HG03457 (cell line): ENCODE results near the gene RANBP17.
"Not testable (repeated sequence)": the region's sequence is repeated elsewhere in the genome, so short reads cannot be mapped to it uniquely, and the experiment has no call there.

ENCODE experiments used
- ATAC-seq: cut with Tn5 transposase; IDR thresholded peaks from one replicate; pipeline ENCODE4 v1.9.1; 2021; ENCODE audit warnings: moderate number of reproducible peaks; ENCODE audit not compliant: unreplicated experiment

The RANBP17 gene

GRCh38 chr5:170861917-170862766 is at the start of gene RANBP17:
Gene RANBP17, plus strand, starts transcription at chr5:170862018.
- ATAC-seq = no peak

- no peak for ATAC-seq
These were observed 48.6 kb upstream of the RANBP17 start for GRCh38 chr5:170813231-170813630.

GRCh38 chr5:170817195-170817594 is 44.6 kb upstream of the RANBP17 start:
- no peak for ATAC-seq

- ATAC-seq = no peak
These were observed 43.6 kb upstream of the RANBP17 start for GRCh38 chr5:170818232-170818631.

GRCh38 chr5:170819824-170820223 is 42.0 kb upstream of the RANBP17 start:
- no peak for ATAC-seq

- no peak for ATAC-seq
These were observed 40.5 kb upstream of the RANBP17 start for GRCh38 chr5:170821257-170821800.

GRCh38 chr5:170826117-170826516 is 35.7 kb upstream of the RANBP17 start:
- ATAC-seq = no peak

- ATAC-seq = no peak
These were observed 29.6 kb upstream of the RANBP17 start for GRCh38 chr5:170832241-170832640.

- ATAC-seq = not testable (repeated sequence)
These were observed 27.8 kb upstream of the RANBP17 start for GRCh38 chr5:170833981-170834380.

GRCh38 chr5:170836226-170836625 is 25.6 kb upstream of the RANBP17 start:
- no peak for ATAC-seq

- no peak for ATAC-seq
These were observed 17.9 kb upstream of the RANBP17 start for GRCh38 chr5:170843870-170844269.

- ATAC-seq = no peak
These were observed 17.2 kb upstream of the RANBP17 start for GRCh38 chr5:170844651-170845050.

GRCh38 chr5:170846416-170846815 is 15.4 kb upstream of the RANBP17 start:
- no peak for ATAC-seq

GRCh38 chr5:170846846-170847245 is 15.0 kb upstream of the RANBP17 start:
- ATAC-seq = no peak

- no peak for ATAC-seq
These were observed 13.8 kb upstream of the RANBP17 start for GRCh38 chr5:170848033-170848432.

- no peak for ATAC-seq
These were observed 12.4 kb upstream of the RANBP17 start for GRCh38 chr5:170849374-170849773.

GRCh38 chr5:170854566-170854965 is 7.3 kb upstream of the RANBP17 start:
- no peak for ATAC-seq

- no peak for ATAC-seq
These were observed 4.8 kb upstream of the RANBP17 start for GRCh38 chr5:170857066-170857465.

GRCh38 chr5:170860415-170860814 is 1.4 kb upstream of the RANBP17 start:
- ATAC-seq = no peak

- ATAC-seq = no peak
These were observed 776 bp upstream of the RANBP17 start for GRCh38 chr5:170860818-170861666.

GRCh38 chr5:170861667-170861916 is 226 bp upstream of the RANBP17 start:
- ATAC-seq = no peak

GRCh38 chr5:170863646-170864045 is 1.8 kb downstream of the RANBP17 start:
- no peak for ATAC-seq
